GM23248 (cell line): ENCODE measurements around the gene NT5M.

Experiments used
- EZH2 ChIP-seq: fragments of 200-600 bp; sonication (generic); IDR thresholded peaks from 2 replicates; pipeline ENCODE4 v1.6.1; 2018; ENCODE audit warnings: antibody characterized with exemption, mild to moderate bottlenecking; ENCODE audit not compliant: insufficient read depth, poor library complexity, severe bottlenecking
- EZH2phosphoT487 ChIP-seq: fragments of 200-600 bp; sonication (generic); IDR thresholded peaks from 2 replicates; pipeline ENCODE4 v1.6.1; 2018; ENCODE audit warnings: antibody characterized with exemption, moderate library complexity, mild to moderate bottlenecking, low read depth; ENCODE audit not compliant: insufficient read depth

DNA sequence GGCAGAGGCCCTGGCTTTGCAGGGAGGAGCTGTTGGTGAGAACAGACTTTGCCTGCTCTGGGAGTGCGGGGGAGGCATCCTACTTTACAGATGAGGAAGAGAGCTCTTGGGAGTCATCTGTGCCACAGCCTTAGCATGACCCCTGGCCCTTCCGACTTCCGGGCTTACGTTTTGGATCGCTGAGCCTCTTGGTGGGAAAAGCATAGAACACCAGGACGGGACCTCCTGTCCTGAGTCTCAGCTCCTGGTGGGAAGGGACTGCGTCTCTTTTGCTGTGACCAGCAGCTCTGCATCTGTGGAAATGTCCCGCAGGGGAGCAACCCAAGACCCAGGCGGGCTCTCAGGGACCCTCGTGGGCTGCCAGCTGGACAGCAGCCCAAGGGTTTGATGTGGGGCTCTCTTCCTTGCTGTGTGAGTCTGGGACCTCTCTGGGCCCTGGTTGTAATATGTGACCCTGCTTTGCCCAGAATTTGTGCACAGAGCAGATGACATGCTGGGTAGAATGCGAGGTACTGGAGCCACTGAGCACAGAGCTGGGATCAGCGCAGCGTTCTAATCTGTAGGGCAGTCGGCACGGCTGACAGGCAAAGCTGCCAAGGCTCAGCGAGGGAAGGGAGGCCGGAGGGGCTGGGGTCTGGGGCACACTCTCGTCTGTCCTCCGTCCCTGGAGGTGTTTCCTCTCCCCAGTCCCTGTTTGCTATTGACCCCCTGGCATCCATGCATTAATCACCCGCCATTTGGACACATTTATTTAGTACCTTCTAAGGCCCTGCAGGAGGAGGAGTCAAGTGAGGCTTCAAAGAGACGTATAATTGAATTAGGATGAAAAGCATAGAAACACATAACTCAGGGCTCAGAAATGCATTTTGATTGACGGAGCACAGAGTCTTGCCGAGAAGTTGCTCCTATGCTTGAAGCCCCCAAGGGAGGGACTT lies 64.0 kb downstream of the NT5M start:
- TF ChIP-seq EZH2: no peak
- no peak for TF ChIP-seq EZH2phosphoT487
